Prostate gland (tissue), 2 donors: ENCODE data around the gene WWOX. TPM values are rescaled to one million over a fixed set of nuclear protein-coding genes. Genes with fewer than 3 reads are reported as not detected.

Experiments used
- DNase-seq: peaks from one replicate; pipeline ENCODE4 v3.0.0-alpha.2; 2019; ENCODE audit warnings: low spot score
- H3K27ac ChIP-seq, 2 donors: fragments of 200-600 bp; sonication (generic); 2 replicates each; pipeline ENCODE4 v1.5.1; 2017 to 2019
- H3K27me3 ChIP-seq: fragments of 200-600 bp; sonication (generic); replicated peaks from 2 replicates; pipeline ENCODE4 v1.5.1; 2019; ENCODE audit not compliant: insufficient read depth
- H3K36me3 ChIP-seq, 2 donors: fragments of 200-600 bp; sonication (generic); 1 replicate in 1 of 2; 2 replicates in 1 of 2; pipeline versions ENCODE4 v1.5.1 to v1.8.1; 2017 to 2019
- H3K4me1 ChIP-seq: fragments of 200-600 bp; sonication (generic); replicated peaks from 2 replicates; pipeline ENCODE4 v1.5.1; 2019
- H3K4me3 ChIP-seq, 2 donors: fragments of 200-600 bp; sonication (generic); 2 replicates each; pipeline ENCODE4 v1.5.1; 2017 to 2019
- H3K9me3 ChIP-seq: fragments of 200-600 bp; sonication (generic); 2 replicates; pipeline ENCODE4 v1.5.1; 2017
- CTCF ChIP-seq, 4 experiments: fragments of 200-600 bp in 2 of 4; fragments of 450-650 bp in 2 of 4; sonication (generic) in 2 of 4; IDR thresholded peaks; 1 replicate in 3 of 4; 2 replicates in 1 of 4; pipeline ENCODE4 v1.5.1; 2016 to 2019; ENCODE audit warnings: antibody characterized with exemption in 4 of 4, mild to moderate bottlenecking in 2 of 4, moderate library complexity in 2 of 4
- POLR2A ChIP-seq: fragments of 450-650 bp; IDR thresholded peaks from one replicate; pipeline ENCODE4 v1.6.1; 2016; ENCODE audit warnings: antibody characterized with exemption, mild to moderate bottlenecking
- POLR2AphosphoS5 ChIP-seq: sonication (generic); formaldehyde crosslinking; IDR thresholded peaks from one replicate; pipeline ENCODE4 v1.6.1; 2017; ENCODE audit warnings: antibody characterized with exemption
- WGBS: methylation state at CpG from one replicate; pipeline ENCODE4 v1.1.5; 2018; 5-methylcytosine and 5-hydroxymethylcytosine counted together
- intact Hi-C: fragments of 100-400 bp; cut with DNase I; formaldehyde crosslinking; loops from one replicate; pipeline ENCODE4 v1.14.2; 2022
- total RNA-seq, 2 donors: library from RNA; depleted of rRNA; stranded (reverse); fragments of >200 nt; gene quantifications; one replicate each; pipeline ENCODE4 v1.1.0, GENCODE V29; 2016

Gene WWOX
- total RNA-seq, 2 donors from 2014 or later, result 93.2 to 99.4 TPM

DNA sequence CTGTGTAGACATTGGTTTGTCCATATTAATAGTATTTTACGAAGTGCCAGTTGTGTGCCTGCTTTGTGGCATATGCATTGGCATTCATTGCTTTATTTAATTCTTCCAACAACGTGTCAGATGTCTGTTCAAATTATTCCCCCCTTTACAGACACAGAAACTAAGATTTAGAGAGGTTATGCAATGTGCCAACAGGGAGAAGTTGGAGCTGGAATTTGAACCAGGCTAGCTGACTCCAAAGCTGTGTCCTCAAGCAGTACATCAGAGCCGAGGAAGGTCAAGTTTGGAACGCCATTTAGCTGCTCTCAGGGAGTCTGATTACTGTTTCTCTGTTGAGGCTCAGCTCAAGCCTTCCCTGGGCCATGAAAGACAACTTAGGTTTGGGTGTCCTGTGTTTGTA, 232.3 kb downstream of the WWOX start:
- WGBS, result 76% methylated on average over 4 of the region's 4 CpGs
- TF ChIP-seq POLR2AphosphoS5 (no peak), CTCF (IDR thresholded peaks at IDR 0.05) (no peak), POLR2A (no peak)
- no peak overlapping the region for H3K27ac ChIP-seq
- no peaks in the 10 kb centered on the region for H3K9me3 ChIP-seq
- no peaks in the 10 kb centered on the region for H3K4me1 ChIP-seq
- DNase-seq, result no peak
- H3K27me3 ChIP-seq, result no peaks in the 10 kb centered on the region
- H3K36me3 ChIP-seq, result no peaks in the 10 kb centered on the region
- no peak overlapping the region for H3K4me3 ChIP-seq
- intact Hi-C loops, result no loop called here

DNA sequence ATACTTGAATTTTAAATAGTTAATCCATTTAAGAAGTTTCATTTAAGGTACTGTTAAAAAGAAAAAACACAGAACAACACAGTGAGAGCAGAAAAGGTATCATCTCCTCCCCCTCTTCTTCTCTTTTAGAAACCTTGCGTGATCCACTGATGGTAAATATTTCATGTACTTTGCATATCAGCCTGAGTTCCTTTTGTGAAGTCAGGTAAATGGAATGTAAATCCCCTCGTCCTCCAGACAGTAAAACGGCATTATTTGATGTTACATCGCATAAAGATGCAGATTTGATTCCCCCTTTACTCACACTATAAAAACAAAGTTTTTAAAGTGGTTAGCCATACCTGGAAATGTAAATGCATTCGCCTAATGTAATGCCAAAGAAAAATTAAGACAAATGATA, 234.4 kb downstream of the WWOX start:
- Histone ChIP-seq H3K27ac (no peak overlapping the region), H3K4me3 (no peak overlapping the region), H3K27me3 (no peaks in the 10 kb centered on the region), H3K9me3 (no peaks in the 10 kb centered on the region), H3K4me1 (no peaks in the 10 kb centered on the region), H3K36me3 (no peaks in the 10 kb centered on the region)
- no peak for TF ChIP-seq CTCF (IDR thresholded peaks at IDR 0.05)
- no peak for TF ChIP-seq POLR2A
- no peak for TF ChIP-seq POLR2AphosphoS5
- no peak for DNase-seq
- 72% methylated on average over 5 of the region's 5 CpGs for whole genome bisulfite sequencing
- intact Hi-C loops, result no loop called here

DNA sequence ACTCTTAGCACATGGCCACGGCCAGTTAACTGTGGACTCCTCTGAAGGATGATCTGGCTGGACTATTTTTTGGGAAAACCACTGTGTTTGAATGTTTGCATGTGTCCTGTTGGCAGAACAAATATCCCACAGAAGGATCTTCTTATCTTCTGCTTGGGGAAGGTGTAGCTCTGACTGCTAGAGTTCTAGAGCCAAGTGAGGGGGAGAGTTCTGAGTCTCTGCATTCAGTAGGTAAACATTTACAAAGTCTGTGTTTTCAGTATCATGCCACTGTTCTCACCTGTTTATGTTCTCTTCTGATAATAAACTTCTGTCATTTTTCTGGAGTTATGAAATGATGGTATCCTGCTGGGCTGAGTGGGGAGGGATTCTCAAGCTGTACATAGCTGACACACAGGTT, 241.1 kb downstream of the WWOX start:
- TF ChIP-seq POLR2AphosphoS5 (no peak), POLR2A (no peak), CTCF (IDR thresholded peaks at IDR 0.05) (no peak)
- Histone ChIP-seq H3K9me3 (no peaks in the 10 kb centered on the region), H3K36me3 (no peaks in the 10 kb centered on the region), H3K4me3 (no peak overlapping the region), H3K27ac (no peak overlapping the region), H3K4me1 (no peaks in the 10 kb centered on the region), H3K27me3 (no peaks in the 10 kb centered on the region)
- intact Hi-C loops, result no loop called here
- no peak for DNase-seq
- 77% methylated on average over 1 of the region's 1 CpG for WGBS

DNA sequence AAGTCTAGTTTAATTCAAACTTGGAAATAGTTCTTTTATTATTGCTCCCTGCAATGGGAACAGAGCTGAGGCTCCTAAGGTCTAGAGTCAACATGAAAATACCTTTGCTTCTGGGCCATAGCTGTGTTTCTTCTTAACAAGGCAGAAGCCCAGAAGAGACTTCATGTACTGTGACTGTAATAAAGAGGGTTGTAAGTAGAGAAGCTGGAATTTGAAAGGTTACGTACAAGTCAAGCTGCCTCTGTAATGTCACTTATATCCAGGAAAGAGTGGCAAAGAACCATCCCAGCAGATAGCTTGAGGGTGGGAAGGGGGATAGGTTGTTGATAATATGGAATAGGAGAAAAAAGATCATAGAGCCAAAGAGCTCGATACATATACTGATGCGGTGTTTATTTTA, 248.6 kb downstream of the WWOX start:
- intact Hi-C loops, result no loop called here
- DNase-seq, result no peak
- TF ChIP-seq CTCF (IDR thresholded peaks at IDR 0.05) (no peak), POLR2A (no peak), POLR2AphosphoS5 (no peak)
- no peaks in the 10 kb centered on the region for H3K27me3 ChIP-seq
- 90% methylated on average over 3 of the region's 3 CpGs for WGBS
- H3K36me3 ChIP-seq, result no peaks in the 10 kb centered on the region
- H3K4me1 ChIP-seq, result no peaks in the 10 kb centered on the region
- H3K9me3 ChIP-seq, result no peaks in the 10 kb centered on the region
- no peak overlapping the region for H3K4me3 ChIP-seq
- H3K27ac ChIP-seq, result no peak overlapping the region

DNA sequence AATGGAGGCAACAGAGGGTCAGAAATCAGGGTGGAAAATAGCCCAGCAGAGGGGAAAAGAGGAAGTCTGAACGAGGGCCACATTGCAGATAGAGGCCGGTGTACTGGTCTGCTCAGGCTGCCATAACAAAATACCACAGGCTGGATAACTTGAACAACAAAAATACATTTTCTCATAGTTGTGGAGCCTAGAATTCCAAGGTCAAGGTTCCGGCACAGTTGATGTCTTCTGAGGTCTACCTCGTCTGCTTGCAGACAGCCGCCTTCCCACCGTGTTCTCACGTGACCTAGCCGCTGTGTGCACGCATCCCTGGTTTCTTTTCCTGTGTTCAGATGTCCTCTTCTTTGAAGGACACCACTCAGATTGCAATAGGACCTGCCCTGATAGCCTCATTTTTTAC, 249.4 kb downstream of the WWOX start:
- Histone ChIP-seq H3K4me1 (no peaks in the 10 kb centered on the region), H3K4me3 (no peak overlapping the region), H3K27me3 (no peaks in the 10 kb centered on the region), H3K9me3 (no peaks in the 10 kb centered on the region), H3K36me3 (no peaks in the 10 kb centered on the region), H3K27ac (no peak overlapping the region)
- TF ChIP-seq POLR2A (no peak), CTCF (IDR thresholded peaks at IDR 0.05) (no peak)
- intact Hi-C loops, result no loop called here
- no peak for DNase-seq
- 86% methylated on average over 9 of the region's 9 CpGs for WGBS
